ENCODE measurements around the gene ZNF160.
"Not testable (repeated sequence)": the region's sequence is repeated elsewhere in the genome, so short reads cannot be mapped to it uniquely, and the experiment has no call there.

Gene ZNF160
- total RNA-seq: 30.4 to 80.6 reads per million in 2 donors

DNA sequence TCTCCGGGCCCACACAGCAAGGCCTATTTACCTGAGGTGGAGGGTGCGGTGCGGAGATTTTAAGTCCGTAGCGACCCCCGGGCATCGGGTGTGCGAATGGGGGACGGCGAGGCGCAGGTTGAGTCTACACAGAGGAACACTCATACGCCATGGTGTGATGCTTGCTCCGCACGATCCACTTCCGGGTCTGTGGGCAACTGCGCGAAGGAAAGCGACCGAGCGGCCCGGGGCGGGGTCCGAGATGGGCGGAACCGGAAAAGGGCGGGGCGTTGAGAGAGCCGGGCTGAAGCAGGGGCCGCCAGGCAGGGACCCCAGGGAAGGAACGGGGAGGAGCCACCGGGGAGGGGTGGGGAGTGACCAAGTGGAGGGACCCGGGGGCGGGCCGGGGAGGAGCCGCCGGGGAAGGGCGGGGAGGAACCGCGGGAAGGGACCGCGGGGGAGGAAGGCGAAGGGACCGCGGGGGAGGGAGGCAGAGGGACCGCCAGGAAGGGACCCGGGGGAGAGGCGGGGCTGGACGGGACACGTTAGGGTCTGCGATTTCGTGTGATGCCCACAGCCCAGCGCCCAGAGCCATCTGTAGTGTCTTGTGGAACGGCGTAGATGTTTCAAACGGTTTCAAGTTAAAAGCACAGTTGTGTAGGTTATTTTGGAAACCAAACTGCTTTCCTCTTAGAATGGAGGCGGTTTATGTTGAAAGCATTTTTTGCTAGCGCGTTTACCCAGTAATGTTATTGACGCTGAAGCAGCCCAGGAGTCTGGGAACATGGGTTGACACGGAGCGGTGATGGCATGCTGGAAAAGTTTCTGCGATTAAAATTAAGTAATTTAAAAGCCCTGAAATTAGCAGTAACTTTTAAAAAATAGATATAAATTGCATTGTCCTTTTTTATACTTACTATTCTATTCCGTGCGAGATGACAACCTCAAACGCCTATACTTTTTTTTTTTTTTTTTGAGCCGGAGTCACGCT is at the start of gene ZNF160:
Gene ZNF160 (minus strand): TSS at position 189 of the 970 bp plus-strand sequence. CDS start 17,146 bp downstream, outside the sequence.
- DNase-seq: peak; percentile 98

DNA sequence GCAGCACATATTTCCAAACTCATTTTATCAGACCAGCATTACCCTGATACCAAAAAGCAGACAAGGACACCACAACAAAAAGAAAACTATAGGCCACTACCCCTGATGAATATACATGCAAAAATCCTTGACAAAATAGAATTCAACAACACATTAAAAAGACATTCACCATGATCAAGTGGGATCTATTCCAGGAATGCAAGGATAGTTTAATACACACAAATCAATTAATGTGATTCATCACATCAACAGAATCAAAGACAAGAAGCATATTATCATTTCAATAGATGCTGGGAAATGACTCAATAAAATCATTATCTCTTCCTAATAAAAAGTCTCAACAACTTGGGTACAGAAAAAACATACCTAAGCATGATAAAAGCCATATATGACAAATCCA is 44.4 kb upstream of the ZNF160 start:
- no peak for DNase-seq

DNA sequence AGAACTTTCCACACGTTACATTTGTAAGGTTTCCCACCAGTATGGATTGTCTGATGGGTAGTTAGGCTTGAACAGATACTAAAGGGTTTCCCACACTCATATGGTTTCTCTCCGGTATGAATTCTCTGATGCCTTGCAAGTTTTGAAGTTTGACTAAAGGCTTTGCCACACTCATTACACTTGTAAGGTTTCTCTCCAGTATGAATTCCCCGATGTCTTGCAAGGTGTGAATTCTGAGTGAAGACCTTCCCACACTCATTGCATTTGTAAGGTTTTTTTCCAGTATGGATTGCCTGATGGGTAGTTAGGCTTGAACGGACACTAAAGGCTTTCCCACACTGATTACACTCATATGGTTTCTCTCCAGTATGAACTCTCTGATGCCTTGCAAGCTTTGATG is 37.1 kb upstream of the ZNF160 start:
- no peak for DNase-seq

DNA sequence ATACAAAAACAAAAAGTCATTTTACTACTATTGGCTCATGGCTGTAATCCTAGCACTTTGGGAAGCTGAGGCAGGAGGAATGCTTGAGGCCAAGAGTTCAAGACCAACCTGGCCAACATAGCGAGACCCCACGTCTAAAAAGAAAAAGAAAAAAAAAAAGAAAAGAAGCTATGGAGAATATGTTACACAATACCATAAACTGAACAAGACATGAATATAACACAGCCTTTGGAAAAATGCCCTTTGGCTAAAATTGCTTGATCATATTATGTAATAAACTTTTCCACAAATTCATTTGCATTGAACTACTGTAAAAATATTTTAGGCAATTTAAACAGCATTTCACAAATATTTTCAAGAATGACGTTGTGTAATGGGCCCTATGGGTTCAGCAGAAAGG is 33.2 kb upstream of the ZNF160 start:
- no peak for DNase-seq

DNA sequence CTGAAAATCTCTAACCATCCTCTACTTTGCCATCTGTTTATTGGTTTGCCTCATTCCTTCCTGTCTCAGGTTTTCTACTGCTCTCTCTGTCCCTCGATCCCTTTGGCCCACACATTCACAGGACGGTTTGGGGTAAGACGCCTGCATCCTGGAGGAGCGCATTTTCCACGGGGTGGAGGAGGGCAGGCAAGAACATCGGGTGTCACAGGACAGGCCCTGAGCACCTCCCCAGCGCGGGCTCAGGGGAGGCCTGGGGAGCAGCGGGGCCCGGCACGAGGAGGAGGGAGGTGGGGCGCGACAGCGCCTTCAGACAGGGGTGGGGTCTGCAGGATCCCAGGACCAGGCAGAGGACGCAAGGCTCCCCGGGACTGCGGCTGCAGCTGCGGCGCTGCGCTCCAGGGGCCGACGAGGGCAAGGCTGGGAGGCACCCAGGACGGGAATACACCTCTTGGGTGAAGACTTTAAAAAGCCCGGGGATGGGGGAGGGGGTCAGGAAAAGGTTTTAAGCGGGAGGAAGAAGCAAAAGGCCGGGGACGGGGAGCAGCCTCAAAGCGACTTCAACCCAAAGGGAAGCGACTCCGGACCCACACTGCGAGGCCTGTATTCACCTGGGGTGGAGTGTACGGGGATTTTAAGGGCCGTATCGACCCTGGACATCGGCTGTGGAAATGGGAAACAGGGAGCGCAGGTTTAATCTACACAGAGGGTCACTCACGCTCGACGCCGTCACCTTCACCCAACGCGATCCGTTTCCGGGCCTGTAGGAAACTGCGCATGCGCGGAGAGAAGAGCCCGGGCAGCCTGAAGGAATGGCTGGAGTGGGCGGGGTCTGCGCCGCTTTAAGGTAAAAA is 29.1 kb upstream of the ZNF160 start, which contains the start of gene ZNF415:
Gene ZNF415 (minus strand): TSS at position 770 of the 851 bp plus-strand sequence. CDS start 10,234 bp downstream, outside the sequence.
- no peak for DNase-seq

DNA sequence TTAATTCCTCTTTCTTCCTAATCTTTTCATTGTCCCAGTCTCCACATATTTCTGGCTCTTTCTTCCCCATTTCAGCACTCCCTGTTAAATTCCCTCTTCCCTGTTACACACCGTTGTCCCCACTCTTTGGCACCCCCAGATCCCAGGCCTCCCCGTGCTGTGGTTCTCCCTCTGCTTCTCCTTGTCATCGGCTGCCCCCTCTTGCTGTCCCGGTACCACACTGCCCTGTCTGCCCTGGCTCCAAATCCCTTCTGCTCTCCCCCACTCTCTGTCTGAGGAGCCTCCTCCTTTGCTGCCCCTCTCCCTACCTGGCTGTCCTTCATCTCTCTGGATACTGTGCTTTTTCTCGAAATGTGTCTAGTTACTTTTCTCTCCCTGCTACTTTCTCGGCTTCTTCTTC is 28.5 kb upstream of the ZNF160 start:
- DNase-seq: no peak

DNA sequence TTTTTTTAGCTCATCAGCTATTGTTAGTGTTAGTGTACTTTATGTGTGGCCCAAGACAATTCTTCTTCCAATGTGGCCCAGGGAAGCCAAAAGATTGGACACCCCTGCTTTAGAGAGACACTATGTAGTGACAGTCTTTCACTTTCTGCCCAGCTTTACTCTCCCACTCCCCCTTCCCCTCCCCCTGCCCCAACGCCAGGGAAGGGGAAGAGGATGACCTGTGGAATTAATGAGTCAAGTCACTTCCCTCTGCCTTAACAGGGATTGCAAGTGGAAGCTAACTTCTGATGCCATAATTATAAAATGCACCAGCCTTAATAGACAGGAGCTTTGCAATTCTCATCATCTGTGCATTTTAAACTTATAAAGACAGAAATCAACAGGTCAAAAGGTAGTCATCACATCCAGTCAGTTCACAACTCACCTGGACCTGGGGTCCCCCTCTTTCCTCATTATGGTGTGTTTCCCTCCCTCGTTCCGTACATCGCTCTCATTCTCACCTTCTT is 27.9 kb upstream of the ZNF160 start:
- no peak for DNase-seq

DNA sequence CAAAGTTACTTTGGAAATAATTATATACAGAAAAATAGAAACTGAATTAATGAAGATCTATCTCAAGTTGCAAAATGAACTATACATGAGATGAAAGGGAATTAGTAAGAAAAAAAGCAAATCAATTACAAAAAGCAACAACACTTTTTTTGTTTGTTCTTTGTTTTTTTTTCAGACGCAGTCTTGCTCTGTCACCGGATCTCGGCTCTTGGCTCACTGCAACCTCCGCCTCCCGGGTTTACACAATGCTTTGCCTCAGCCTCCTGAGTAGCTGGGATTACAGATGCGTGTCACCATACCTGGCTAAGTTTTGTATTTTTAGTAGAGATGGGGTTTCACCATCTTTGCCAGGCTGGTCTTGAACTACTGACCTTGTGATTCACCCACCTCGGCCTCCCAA is 27.3 kb upstream of the ZNF160 start:
- no peak for DNase-seq

DNA sequence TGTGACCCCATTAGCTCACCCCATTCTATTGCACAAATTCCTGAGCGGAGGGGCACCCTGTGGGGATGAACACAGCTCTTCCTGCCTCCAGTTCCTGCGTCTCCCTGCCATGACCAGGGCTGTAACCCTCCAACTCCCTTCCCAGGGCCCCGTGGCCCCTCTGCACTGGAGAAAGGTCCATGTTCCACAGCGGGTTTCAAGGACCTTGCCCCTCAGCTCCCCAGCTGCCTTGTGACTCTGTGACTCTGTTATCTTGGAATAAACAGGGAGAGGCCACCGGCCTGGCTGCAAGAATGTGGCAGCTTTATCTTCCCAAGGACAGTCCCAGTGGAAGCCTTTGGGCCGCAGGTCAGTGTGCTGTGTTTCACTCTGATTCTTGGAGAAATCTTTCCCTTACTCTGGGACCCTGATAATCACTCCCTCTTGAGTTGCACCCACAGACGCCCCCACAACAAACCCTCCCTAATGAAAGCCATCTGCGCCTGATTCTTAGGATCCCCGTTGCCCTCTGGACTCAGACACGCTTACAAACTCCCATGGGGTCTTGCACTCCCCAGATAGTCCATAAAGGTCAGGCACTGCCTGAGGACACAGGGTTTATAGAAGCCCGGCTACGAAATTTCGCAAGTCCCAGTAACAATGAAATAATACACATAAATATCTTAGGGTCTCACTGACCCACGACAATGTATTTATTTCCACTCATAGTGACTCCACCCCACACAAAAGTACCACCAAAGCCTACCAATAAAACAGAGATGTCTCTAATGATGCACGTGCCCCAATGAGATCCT is 23.7 kb upstream of the ZNF160 start:
- DNase-seq: not testable (repeated sequence)

DNA sequence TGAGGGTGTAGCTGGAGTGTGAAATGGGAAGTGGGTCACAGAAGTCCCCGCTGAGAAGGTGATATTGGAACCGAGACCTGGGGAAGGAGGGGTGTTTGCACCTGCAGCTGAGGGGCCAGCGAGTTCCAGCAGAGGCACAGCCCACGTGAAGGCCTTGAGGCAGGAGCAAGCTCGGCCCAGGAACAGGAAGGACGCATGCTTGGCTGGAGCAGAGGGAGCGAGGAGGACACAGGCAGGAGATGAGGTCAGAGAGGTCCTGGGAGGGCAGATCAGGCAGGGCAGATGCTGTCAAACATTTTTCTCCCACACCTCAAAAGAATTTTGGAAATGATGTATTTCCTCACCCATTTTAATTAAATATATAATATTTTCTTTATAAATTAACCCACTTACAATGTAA is 20.2 kb upstream of the ZNF160 start:
- no peak for DNase-seq

DNA sequence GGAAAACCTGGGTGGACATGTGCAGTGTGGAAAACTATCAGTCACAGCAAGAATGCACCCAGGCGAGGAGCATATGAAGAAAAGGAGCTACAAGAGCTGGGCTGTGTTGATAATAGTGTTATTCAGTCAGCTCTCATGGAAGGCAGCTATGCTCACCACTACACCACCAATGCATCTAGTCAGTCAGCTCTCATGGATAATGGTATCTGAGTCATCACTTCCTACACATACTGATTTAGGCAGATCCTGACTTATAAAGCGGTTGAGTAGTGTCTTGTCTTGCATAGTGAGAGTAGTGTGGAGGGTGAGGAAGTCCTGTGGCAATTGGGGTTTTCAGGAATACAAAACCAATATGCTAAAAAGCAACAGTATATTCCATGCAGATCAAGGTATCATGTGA is 9.1 kb upstream of the ZNF160 start:
- no peak for DNase-seq

DNA sequence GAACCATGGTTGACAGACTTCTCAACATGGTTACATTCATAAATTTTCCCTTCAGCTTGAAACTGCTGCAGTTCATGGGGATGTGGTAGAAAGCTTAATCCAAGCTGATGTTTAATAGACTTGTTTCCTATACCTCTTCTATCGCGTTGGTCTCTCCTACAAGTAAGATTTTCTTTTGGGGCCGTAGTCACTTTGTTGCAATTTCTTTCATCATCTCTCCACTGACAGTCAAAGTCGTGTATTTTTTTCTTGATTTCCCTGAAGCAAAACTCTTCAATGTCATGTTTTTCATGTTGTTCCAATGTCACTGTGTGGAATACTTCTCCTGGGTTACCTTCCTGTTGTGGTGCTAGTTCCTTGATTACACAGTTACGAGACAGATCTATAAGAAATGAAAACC is 6.3 kb upstream of the ZNF160 start:
- no peak for DNase-seq

DNA sequence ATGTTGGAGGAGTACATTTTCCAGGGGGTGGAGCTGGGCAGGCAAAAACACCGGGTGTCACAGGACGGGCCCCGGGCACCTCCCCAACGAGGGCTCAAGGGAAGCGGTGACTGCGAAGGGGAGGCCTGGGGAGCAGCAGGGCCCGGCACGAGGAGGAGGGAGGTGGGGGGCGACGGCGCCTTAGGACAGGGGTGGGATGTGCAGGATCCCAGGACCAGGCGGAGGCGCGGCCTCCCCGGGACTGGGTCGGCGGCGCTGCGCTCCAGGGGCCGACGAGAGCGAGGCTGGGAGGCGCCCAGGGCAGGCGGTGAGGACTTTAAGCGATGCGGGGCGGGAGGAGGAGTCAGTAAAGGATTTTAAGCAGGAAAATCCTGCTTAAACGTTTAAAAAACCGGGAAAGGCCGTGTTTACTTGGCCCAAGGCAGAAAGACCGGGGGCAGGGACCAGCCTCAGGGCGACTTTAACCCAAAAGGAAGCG is 427 bp downstream of the ZNF160 start:
- DNase-seq: peak; percentile 12

DNA sequence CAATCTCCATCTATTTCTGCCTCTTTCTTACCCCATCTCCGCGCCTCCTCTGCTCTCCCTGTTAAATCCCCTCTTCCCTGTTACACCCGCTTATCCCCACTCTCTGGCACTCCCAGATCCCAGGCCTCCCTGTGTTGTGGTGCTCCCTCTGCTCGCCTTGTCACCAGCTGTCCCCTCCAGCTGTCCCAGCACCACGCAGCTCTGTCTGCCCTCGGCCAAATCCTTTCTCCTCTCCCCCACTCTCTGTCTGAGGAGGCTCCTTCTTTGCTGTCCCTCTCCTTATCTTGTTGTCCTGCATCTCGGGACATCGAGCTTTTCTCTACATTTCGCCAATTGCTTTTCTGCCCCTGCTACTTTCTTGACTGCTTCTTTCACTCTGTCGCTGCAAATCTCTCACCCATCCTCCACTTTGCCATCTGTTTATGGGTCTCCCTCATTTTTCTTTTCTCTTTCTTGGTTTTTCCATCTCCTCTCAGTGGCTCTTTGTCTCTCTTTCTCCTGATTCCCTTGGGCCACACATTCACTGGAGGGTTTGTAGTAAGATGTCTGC is 941 bp downstream of the ZNF160 start:
- DNase-seq: no peak

DNA sequence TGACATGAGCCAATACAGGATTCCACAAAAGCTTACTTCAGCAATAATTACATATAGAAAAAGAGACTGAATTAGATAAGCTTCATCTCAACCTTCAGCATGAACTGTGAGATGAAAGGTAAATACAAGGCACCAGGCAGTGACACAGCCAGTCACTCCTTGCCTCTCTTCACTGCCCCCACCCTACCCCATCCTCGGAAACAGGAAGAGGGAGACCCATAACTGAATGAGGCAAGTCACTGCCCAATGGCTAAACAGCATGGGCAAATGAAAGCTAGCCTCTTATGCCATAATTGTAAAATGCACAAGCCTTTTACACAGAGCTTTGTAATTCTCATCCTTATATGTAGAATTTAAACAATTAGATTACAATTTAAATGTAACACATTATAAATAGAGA is 1.7 kb downstream of the ZNF160 start:
- DNase-seq: no peak

DNA sequence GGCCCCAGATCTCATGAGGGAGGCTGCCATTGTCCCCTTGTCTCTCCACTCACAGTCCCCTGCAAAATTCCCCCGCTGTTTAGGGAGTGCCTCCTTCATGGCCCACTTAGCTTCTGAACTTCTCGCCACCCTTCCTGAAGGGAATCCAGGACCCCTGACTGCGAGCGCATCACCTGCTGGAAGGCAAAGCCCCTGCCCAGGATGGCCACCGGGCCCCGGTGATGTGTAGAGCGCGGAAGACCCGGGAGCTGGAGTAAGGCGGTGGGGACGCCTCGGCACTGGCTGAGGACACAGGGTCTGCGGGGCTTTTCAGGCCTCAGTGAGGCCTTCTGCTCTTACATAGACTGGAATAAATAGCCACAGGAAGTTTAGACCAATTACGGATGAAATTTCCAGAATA is 4.7 kb downstream of the ZNF160 start:
- DNase-seq: not testable (repeated sequence)

DNA sequence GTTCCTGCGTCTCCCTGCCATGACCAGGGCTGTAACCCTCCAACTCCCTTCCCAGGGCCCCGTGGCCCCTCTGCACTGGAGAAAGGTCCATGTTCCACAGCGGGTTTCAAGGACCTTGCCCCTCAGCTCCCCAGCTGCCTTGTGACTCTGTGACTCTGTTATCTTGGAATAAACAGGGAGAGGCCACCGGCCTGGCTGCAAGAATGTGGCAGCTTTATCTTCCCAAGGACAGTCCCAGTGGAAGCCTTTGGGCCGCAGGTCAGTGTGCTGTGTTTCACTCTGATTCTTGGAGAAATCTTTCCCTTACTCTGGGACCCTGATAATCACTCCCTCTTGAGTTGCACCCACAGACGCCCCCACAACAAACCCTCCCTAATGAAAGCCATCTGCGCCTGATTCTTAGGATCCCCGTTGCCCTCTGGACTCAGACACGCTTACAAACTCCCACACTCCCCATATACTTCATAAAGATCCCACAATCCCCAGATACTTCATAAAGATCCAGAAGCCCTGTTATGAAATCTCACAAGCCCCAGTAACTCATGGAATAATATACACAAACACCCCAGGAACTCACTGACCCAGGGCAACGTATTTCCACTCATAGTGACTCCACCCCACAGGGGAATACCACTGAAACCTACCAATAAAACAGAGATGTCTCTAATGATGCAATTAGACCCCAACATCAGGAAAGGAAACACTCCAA is 6.1 kb downstream of the ZNF160 start:
- DNase-seq: not testable (repeated sequence)

DNA sequence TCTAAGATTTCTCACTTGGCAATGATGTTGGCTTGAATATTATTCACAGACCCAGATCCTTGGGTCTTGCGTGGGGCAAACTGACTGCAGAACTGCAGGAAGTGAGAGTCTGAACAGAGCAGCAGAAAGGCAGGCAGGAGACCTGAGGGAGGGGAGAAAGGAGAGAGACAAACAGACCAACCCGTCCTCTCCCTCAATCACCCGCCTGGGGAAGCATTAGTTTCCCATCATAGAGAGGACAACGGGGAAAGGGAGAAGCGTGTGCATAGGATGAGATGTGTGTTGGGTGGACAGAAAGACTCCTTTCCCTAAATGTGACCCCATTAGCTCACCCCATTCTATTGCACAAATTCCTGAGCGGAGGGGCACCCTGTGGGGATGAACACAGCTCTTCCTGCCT is 6.6 kb downstream of the ZNF160 start:
- DNase-seq: not testable (repeated sequence)

DNA sequence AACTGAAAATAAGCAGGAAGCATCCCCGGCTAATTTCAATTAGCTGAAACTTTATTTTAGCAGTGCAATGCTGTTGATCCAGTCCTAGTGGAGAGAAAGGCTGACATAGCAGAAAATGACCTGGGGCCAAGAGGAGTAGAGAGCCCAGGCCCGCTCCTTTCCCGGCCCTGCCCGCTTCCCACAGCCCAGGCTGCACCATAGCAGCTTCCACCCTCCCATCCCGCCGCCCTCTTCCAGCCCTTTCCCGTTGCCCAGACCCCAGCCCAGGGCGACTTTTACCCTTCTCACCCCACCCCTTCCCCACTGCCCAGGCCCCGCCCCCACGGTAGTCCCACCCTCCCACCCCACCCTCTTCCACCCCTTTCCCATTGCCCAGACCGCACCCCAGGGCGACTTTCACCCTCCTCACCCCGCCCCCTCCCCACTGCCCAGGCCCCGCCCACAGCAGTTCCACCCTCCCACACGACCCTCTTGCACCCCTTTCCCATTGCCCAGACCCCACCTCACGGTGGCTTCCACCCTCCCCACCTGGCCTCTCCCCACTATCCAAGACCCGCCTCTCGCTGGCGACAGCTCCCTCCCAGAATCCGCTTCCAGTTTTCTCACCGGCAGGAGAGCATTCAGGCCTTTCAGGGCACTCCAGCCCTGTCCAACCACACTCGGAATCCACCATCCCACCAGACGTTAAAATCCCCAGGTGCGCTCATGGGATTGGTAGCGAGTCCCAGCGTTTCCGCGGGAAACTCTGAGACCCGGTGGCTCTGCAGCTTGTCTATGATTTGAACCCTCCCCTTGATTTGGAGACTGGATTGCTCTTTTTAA is 8.3 kb downstream of the ZNF160 start:
- no peak for DNase-seq

DNA sequence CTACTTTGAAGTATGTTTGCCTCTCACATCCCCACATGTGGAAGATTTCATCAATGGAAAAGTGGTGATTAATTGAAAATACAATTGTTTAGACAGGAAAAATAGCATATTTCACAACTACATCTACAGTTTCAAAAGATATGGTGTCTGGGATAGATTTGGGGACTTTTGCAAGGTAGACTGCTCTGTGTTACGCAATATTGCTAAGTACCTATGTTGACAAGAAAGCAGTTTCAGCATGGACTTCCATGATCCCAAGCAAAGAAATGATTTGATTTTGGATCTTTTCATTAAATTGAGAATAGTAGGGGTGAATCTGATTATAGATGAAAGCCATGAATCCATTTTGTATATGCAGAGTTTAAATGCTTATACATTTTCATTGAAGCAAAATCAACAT is 10.5 kb downstream of the ZNF160 start:
- no peak for DNase-seq
